Panc1 (cell line): Measurements from ENCODE around the gene LYRM4. TPM values are rescaled to one million over a fixed set of nuclear protein-coding genes. Genes with fewer than 3 reads are reported as not detected.

Experiments
- ATAC-seq: fragments of 200-7000 bp; cut with Tn5 transposase; 2 replicates; pipeline ENCODE4 v1.9.1; 2020; ENCODE audit warnings: mild to moderate bottlenecking, moderate library complexity
- BruUV-seq: library from RNA; stranded (reverse); fragments of 400-500 nt; replicated peaks from 2 replicates; lab custom pipeline; 2021; lab: Mats Ljungman, UMichigan
- CTCF ChIA-PET: fragments of 300-600 bp; sonication (Branson Sonifier 250); formaldehyde crosslinking; loops from one replicate; lab custom pipeline; 2022; ENCODE audit warnings: antibody characterized with exemption; lab: Charles Lee
- POLR2A ChIA-PET: fragments of 300-600 bp; sonication (Branson Sonifier 250); formaldehyde crosslinking; loops from one replicate; lab custom pipeline; 2022; ENCODE audit warnings: antibody characterized with exemption; lab: Charles Lee
- DNase-seq: peaks from one replicate; pipeline ENCODE4 v3.0.0-alpha.2; 2010; ENCODE audit warnings: low read depth, low spot score
- H3K27ac ChIP-seq: 2 replicates; pipeline ENCODE4 v1.5.1; 2011; ENCODE audit warnings: mild to moderate bottlenecking, low read length, inconsistent platforms
- H3K27me3 ChIP-seq: fragments of 200-500 bp; sonication (Bioruptor generic); 2 replicates; pipeline ENCODE4 v1.6.0; 2014; ENCODE audit warnings: low read length, inconsistent platforms; ENCODE audit not compliant: control insufficient read depth, insufficient read depth
- H3K36me3 ChIP-seq: fragments of 200-500 bp; sonication (Bioruptor generic); 2 replicates; pipeline ENCODE4 v1.5.1; 2014; ENCODE audit warnings: inconsistent platforms, mild to moderate bottlenecking, low read length, moderate library complexity; ENCODE audit not compliant: control insufficient read depth, insufficient read depth
- H3K4me1 ChIP-seq: 2 replicates; pipeline ENCODE4 v1.5.1; 2011; ENCODE audit warnings: inconsistent platforms, mild to moderate bottlenecking, low read length, moderate library complexity; ENCODE audit not compliant: control insufficient read depth, insufficient read depth
- H3K4me3 ChIP-seq, 2 experiments: 2 replicates each; pipeline ENCODE4 v1.5.1; 2011 to 2012; ENCODE audit warnings: low read depth in 2 of 2, low read length in 2 of 2, mild to moderate bottlenecking in 2 of 2, inconsistent platforms in 1 of 2, moderate library complexity in 1 of 2
- H3K9me3 ChIP-seq: fragments of 200-500 bp; sonication (Bioruptor generic); 2 replicates; pipeline ENCODE4 v1.5.1; 2014; ENCODE audit warnings: low read depth, mild to moderate bottlenecking, inconsistent platforms, low read length, moderate library complexity; ENCODE audit not compliant: control insufficient read depth, insufficient read depth
- POLR2AphosphoS5 ChIP-seq: IDR thresholded peaks from 2 replicates; pipeline ENCODE4 v1.6.1; 2012; ENCODE audit warnings: mild to moderate bottlenecking, low read depth, low read length, moderate library complexity
- SIN3A ChIP-seq: IDR thresholded peaks from 2 replicates; pipeline ENCODE4 v1.6.1; 2012; ENCODE audit warnings: low read depth, mild to moderate bottlenecking, low read length, moderate library complexity, borderline replicate concordance; ENCODE audit not compliant: insufficient read depth
- TCF7L2 ChIP-seq: IDR thresholded peaks from 2 replicates; pipeline ENCODE4 v1.6.1; 2011; ENCODE audit warnings: mild to moderate bottlenecking, low read depth, low read length, inconsistent platforms
- in situ Hi-C: cut with HindIII; loops from 2 replicates; pipeline ENCODE4 v1.10.0; 2016; ENCODE audit warnings: low sequenced_read_pairs, low pct_unique_long_range_greater_than_20kb
- intact Hi-C: fragments of 100-400 bp; cut with micrococcal nuclease; formaldehyde crosslinking; loops from one replicate; pipeline ENCODE4 v1.10.0; 2022; ENCODE audit not compliant: unreplicated experiment
- total RNA-seq: library from RNA; stranded (reverse); gene quantifications from one replicate; pipeline ENCODE4 v1.2.1, GENCODE V29; 2021; ENCODE audit not compliant: unreplicated experiment
- TF ChIP-seq, protein P1 (sequence below), 2 experiments: IDR thresholded peaks; 2 replicates each; pipeline ENCODE4 v1.6.1; 2011 to 2012; ENCODE audit warnings: low read depth in 2 of 2, control low read depth in 1 of 2, low read length in 1 of 2, mild to moderate bottlenecking in 1 of 2, moderate library complexity in 1 of 2; ENCODE audit not compliant: insufficient read depth in 1 of 2
- TF ChIP-seq, protein P2 (sequence below): fragments of 450-650 bp; IDR thresholded peaks from 2 replicates; pipeline ENCODE4 v1.5.1; 2017; ENCODE audit warnings: mild to moderate bottlenecking

LYRM4 gene
- total RNA-seq, 1 experiment from 2014 or later = 27.4 TPM

DNA sequence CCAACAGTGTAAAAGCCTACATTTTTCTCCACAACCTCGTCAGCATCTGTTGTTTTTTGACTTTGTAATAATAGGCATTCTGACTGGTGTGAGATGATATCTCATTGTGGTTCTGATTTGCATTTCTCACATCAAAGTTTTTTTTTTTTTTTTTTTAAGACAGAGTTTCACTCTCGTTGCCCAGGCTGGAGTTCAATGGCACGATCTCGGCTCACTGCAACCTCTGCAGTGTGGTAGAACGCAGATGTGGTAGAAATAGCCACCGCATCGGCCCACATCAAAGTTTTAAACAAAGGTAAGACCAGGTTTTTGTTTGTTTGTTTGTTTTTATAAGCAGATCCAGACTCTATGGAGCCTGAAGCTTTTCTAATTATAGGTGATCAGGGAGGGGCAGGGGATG lies 188.3 kb downstream of the LYRM4 start:
- Histone ChIP-seq H3K36me3 (no peaks in the 10 kb centered on the region), H3K4me1 (no peaks in the 10 kb centered on the region), H3K9me3 (no peaks in the 10 kb centered on the region), H3K27me3 (no peaks in the 10 kb centered on the region), H3K4me3 (no peak overlapping the region), H3K27ac (no peak overlapping the region)
- in situ Hi-C loops (no loop called here), intact Hi-C loops (no loop called here)
- no TSS peak for BruUV-seq
- ChIA-PET CTCF (no interaction called here), POLR2A (no interaction called here)
- DNase-seq = no peak
- ATAC-seq = no peak
- TF ChIP-seq SIN3A = no peak
- TF ChIP-seq, protein P1, sequence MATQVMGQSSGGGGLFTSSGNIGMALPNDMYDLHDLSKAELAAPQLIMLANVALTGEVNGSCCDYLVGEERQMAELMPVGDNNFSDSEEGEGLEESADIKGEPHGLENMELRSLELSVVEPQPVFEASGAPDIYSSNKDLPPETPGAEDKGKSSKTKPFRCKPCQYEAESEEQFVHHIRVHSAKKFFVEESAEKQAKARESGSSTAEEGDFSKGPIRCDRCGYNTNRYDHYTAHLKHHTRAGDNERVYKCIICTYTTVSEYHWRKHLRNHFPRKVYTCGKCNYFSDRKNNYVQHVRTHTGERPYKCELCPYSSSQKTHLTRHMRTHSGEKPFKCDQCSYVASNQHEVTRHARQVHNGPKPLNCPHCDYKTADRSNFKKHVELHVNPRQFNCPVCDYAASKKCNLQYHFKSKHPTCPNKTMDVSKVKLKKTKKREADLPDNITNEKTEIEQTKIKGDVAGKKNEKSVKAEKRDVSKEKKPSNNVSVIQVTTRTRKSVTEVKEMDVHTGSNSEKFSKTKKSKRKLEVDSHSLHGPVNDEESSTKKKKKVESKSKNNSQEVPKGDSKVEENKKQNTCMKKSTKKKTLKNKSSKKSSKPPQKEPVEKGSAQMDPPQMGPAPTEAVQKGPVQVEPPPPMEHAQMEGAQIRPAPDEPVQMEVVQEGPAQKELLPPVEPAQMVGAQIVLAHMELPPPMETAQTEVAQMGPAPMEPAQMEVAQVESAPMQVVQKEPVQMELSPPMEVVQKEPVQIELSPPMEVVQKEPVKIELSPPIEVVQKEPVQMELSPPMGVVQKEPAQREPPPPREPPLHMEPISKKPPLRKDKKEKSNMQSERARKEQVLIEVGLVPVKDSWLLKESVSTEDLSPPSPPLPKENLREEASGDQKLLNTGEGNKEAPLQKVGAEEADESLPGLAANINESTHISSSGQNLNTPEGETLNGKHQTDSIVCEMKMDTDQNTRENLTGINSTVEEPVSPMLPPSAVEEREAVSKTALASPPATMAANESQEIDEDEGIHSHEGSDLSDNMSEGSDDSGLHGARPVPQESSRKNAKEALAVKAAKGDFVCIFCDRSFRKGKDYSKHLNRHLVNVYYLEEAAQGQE (IDR thresholded peaks at IDR 0.05; ENCODE audit: insufficient read depth in 1 of 2, low read depth in 2 of 2, low read length in 1 of 2) = no peak
- TF ChIP-seq, protein P2, sequence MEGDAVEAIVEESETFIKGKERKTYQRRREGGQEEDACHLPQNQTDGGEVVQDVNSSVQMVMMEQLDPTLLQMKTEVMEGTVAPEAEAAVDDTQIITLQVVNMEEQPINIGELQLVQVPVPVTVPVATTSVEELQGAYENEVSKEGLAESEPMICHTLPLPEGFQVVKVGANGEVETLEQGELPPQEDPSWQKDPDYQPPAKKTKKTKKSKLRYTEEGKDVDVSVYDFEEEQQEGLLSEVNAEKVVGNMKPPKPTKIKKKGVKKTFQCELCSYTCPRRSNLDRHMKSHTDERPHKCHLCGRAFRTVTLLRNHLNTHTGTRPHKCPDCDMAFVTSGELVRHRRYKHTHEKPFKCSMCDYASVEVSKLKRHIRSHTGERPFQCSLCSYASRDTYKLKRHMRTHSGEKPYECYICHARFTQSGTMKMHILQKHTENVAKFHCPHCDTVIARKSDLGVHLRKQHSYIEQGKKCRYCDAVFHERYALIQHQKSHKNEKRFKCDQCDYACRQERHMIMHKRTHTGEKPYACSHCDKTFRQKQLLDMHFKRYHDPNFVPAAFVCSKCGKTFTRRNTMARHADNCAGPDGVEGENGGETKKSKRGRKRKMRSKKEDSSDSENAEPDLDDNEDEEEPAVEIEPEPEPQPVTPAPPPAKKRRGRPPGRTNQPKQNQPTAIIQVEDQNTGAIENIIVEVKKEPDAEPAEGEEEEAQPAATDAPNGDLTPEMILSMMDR = no peak
- no peak for TF ChIP-seq TCF7L2
- no peak for TF ChIP-seq POLR2AphosphoS5

- POLR2A ChIA-PET = no interaction called here
- in situ Hi-C loops = no loop called here
- intact Hi-C loops = no loop called here
- Histone ChIP-seq H3K27me3 (no peaks in the 10 kb centered on the region), H3K9me3 (no peaks in the 10 kb centered on the region), H3K4me3 (no peak overlapping the region), H3K4me1 (no peaks in the 10 kb centered on the region), H3K36me3 (no peaks in the 10 kb centered on the region), H3K27ac (no peak overlapping the region)
- no peak for ATAC-seq
- DNase-seq = no peak
- BruUV-seq = no TSS peak
- CTCF ChIA-PET = no interaction called here
- TF ChIP-seq, protein P2 = no peak
- TF ChIP-seq POLR2AphosphoS5 (no peak), SIN3A (no peak), TCF7L2 (no peak)
- TF ChIP-seq, protein P1 (IDR thresholded peaks at IDR 0.05; ENCODE audit: insufficient read depth in 1 of 2, low read depth in 2 of 2, low read length in 1 of 2) = no peak
These were observed 189.5 kb downstream of the LYRM4 start for GRCh38 chr6:5071216-5071615.
